HUDEP-2 (cell line): Measurements from ENCODE around the gene CNIH3.
"Not testable (repeated sequence)": the region's sequence is repeated elsewhere in the genome, so short reads cannot be mapped to it uniquely, and the experiment has no call there.

Experiments
- DNase-seq, 76 experiments: peaks; one replicate each; lab custom pipeline; 2025; ENCODE audit not compliant: unreplicated experiment in 76 of 76; lab: John Stamatoyannopoulos, UW

Gene CNIH3

DNA sequence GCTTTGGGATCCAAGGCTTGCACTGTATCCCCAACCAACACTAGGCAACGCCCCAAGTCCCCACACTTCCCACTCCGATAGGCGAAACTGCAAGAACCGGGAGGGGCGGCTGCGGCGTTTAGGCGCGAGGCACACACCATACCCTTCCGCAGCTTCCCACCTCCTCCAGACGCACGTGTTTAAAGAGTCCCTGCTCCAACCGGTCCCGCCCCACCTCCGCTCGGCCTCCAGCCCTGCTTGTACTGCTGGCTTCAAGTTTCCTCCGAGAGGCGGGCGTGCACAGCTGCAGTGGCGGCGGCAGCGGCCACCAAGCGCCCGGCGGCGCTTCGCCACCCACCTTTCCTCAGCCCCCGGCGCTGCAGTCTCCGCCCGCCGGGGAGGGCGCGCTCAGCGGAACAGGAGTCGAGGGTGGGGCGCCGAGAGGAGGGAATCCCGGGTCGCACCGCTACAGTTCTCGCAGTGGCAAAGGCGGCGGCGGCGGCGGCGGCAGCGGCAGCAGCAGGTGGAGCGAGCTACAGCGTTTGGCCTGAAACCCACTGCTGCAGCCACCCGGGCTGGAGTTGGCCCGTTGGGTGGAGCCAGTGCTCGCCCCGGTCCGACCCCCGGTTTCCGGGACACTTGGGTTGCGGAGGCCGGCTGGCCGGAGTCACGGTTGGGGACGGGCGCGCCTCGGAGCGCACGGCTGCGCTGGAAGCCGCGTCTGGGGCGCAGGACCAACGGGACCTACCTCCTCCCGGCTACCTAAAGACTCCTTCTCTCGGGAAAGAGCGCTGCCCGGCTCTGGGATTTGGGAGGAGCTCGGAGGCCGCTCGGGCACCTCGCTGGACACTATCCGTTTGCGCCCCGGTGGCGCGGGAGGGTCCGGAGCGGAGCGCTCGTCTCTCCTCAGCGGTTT lies at the start of gene CNIH3:
TSS of gene CNIH3 (plus strand) at position 457 of the 895 bp plus-strand sequence. CDS start 858 bp downstream, outside the sequence.
- no peak for DNase-seq

DNA sequence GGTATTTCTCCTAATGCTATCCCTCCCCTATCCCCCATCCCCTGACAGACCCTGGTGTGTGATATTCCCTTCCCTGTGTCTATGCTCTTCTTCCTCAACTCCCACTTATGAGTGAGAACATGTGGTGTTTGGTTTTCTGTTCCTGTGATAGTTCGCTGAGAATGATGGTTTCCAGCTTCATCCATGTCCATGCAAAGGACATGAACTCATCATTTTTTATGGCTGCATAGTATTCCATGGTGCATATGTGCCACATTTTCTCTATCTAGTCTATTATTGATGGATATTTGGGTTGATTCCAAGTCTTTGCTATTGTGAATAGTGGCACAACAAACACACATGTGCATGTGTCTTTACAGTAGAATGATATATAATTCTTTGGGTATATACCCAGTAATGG lies 49.6 kb upstream of the CNIH3 start:
- not testable (repeated sequence) for DNase-seq

DNA sequence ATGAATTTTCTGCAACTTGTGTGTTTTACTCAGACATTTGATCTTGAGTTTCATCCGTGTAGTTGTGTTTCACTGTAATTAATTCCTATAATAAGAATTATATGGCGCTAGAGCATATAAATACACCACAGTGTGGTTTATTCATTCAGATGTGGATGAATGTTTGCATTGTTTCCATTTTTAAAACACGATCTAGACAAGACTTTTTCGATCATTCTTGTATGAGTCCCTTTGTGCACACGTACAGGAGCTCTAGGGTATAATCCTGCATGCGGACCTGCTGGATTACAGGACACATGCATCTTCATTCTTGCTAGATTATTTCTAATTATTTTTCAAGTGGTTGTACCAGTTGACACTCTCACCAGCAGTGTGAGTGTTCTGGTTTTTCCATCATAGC lies 46.8 kb upstream of the CNIH3 start:
- DNase-seq, result no peak

DNA sequence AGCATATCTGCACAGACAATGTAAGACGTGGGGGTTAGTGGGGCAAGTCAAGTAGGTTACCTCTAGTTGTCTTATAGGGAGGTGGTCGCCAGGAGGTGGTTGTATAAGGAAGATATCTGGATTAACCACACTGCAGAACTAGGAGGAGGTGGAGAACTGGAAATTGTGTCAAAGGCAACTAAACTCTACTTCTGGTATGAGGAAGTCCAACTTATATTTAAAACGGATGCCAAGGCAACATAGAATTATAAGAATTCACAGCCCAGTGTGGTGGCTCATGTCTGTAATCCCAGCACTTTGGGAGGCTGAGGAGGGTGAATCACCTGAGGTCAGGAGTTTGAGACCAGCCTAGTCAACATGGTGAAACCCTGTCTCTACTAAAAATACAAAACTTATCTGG lies 44.1 kb upstream of the CNIH3 start:
- not testable (repeated sequence) for DNase-seq

DNA sequence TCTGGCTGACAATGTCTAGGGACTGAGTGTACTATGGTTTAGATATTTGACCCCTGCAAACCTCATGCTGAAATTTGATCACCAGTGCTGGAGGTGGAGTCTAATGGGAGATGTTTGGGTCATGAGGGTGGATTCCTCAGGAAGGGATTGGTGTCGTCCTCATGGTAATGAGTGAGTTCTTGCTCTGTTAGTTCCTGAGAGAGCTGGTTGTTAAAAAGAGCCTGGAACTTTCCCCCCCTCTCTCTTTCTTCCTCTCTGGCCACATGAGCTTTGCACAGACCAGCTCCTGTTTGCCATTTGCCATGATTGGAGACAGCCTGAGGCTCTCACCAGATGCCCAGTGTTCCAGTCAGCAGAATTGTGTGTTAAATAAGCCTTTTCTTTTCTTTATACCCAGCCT lies 36.6 kb upstream of the CNIH3 start:
- no peak for DNase-seq

DNA sequence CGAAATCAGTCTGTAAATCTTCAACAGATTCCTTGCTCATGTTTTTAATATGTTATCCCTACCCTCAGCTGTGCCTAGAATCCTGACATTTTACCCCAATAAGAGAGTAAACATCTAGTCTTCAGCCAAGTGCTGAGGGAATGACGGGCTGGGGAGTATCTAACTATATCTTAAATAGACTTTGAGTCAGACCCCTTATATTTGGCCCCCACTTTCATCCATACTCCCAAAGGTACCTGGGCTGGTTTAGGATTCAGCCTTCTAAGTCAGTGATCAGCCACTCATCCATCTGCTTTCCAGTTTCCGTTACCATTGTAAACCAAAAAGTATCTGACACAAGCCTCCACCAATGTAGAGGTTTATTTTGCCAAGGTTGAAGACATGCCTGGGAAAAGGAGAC lies 36.1 kb upstream of the CNIH3 start:
- DNase-seq, result no peak

DNA sequence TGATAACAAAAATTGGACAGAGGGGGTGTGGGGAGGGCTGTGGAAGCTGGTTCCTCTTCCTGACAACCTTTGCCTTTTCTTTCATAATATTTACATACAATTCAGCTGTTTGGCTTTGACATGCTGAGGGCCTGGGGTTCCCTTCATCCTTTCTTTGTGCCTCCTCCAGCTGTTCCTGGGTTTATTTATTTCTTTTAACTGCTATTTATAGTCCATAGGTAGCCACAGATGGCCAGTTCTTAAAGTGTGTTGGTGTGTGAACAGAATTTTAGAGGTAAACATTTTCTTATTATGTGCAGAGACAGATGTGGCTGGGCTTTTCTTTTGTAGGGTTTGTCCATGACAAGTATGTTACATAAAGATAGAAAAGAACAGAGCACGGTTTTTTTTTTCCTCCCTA lies 34.1 kb upstream of the CNIH3 start:
- no peak for DNase-seq

DNA sequence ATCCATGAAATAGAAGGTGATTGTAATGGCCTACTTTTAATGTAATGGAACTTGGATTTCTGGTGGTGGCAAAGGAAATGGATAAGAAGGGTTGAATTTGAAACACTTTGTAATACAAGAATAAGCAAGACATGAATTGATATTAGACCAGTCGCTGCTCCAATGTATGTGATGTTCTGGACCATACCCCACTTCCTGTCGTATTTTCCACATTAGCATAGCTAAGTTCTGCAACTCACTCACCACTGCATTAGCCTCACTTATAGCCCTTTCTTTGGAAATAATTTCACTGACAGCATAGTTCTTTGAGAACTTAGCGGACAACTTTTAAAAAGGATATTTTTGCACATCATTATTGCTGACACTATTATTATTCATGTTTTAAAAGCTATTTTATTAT lies 32.3 kb upstream of the CNIH3 start:
- no peak for DNase-seq

DNA sequence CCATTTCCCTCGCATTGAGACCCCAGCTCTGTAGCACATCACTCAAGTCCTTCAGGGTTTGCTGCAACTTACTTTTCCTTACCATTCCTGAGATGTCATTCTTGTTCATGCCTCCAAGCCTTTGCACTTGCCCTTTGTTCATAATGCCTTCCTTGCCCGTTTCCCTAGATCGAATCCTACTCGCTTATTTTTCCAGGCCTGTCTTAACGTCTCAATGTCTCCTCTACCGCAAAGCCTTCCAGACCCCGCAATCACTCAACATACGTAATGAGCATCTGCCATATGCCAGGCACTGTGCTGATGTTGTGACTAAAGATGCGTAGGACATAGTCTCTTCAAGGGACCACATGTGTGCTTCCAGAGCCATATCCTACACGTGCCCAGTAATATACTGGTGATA lies 31.1 kb upstream of the CNIH3 start:
- DNase-seq, result no peak

DNA sequence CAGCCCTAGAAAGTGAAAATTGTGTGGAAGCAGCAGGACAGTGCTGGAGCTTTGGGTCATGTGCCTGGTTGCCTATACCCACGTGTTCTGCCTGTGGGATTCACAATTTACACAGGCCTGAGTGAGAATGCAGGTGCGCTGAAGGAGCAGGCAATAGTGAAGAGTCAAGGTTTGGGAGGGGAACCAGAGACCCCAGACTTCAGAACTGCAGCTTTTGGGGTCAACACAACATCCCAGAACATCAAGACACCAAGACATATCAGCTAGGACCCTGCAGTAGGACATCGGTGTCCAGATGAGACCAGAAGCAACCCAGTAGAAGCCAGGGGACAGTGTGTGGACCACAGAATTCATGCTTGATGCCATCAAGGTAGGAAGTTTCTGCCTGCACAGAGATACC lies 29.1 kb upstream of the CNIH3 start:
- DNase-seq, result no peak

DNA sequence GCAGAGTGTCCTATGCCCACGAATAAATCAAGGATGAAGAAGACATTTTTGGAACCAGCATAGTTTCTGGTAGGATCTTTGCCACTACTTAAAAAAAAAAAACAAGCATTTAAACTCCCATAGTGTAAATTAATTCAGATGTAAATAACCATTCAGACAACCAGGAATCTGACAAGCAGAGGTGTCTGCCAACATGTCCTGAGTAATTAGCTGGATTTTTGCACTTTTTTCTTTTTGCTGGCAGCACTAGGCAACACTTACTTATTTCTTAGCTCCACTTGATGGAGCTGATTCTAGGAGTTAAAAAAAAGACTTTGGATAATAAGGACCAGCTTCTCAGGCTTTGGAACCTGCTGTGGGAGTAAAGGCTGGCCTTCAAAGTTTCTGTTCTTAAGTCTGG lies 27.6 kb upstream of the CNIH3 start:
- no peak for DNase-seq

DNA sequence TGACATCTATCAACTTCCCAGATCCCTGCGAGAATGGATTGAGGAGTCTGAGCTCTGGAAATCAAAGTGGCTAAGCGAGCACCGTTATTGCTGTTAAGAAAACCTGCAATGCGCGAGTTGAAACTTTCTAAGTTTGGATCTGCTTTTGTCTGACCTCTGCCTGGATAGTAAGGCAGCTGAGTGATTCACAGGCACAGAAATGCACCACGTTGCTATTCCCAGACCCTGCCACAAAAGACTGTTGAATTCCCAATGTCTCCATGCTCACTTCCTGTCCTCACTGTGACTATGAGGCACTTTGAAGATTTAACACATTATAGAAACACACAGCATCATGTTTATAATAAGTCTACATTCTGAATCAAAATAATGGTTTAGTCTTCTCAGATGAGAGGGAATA lies 27.1 kb upstream of the CNIH3 start:
- no peak for DNase-seq

DNA sequence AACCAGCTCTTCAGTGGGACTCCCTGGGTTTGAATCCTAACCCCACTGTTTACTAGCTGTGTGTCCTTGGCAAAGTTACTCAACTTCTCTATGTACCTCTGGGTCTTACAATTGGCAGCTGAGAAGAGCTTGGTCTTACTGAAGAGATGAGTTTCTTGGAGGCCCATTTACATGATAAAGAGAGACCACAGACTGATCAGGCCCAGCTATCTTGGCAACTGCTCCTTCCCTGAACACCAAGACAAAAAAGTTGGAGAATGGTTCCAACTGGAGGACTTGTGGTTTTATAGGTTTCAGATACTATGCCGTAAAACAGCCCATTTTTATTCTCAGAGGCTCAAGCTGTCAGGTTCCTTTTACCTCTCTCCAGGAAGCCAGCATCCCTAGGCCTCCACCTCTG lies 24.8 kb upstream of the CNIH3 start:
- no peak for DNase-seq

DNA sequence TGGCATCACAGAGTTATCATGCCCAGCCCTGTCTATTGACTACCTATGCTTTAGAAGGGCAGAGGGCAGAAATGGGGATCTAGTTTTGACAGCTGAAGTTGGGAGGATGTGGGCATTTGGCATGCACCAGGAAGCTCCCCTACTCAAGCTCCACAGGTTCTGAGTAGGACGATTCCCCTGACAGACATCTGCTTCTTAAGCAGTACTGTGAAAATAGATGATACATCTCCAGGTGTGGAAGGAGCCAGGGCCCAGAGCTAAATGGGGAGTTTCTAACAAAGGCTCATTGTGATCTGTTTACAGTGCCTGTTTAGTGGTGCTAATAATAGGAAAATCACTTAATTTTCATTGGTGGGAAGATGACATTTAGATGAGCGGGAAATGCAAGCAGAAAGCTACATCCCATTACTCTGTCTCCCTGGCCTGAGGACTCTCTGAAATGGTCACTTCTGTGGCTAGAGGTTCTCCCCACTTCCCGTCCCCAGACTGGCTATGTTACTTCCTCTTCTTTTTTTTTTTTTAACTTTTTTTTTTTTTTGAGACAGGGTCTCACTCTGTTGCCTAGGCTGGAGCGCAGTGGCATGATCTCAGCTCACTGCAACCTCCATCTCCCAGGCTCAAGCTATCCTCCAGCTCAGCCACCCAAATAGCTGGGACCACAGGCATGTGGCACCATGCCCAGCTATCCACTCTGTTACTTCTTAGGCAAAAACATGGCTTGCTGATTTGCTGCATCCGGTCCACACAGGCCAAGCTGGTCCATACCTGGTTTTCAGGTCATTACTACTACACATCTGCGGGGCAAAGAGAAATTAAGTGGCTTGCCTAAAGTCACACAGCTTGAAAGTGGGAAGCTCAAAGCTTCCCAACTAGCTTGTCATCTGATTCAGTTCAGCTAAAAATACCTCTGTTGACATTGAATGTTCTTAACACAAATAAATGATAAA lies 23.2 kb upstream of the CNIH3 start:
- no peak for DNase-seq

DNA sequence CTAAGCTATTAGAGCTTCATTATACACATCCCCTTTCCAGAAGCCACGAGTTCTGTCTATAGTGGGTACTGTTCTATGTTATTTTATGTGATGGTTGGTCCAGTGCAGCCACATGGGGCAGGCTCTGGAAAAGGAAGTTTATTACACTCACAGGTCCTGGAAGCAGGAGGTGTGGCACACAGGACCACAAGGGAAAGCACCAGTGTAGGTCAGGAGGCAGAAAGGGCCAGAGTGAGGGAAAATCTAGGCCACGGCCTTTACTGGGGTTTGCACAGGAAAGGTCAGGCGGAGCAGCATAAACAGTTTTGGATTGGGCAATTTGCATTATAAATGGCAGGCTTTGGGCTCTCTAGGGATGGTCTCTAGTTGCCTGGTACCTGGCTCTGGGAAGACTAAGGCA lies 21.8 kb upstream of the CNIH3 start:
- DNase-seq, result no peak

DNA sequence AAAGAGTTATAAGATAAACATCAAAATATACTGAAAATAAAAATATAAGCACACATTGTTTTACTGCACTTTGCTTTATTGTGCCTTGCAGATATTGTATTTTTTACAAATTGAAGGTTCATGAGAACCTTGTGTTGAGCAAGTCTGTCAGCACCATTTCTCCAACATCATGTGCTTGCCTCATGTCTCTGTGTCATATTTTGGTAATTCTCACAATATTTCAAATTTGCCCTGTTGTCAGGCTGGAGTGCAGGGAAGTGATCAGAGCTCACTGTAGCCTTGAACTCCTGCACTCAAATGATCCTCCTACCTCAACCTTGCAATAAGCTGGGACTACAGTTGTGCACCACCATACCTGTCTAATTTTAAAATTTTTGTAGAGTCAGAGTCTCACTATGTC lies 21.3 kb upstream of the CNIH3 start:
- no peak for DNase-seq

DNA sequence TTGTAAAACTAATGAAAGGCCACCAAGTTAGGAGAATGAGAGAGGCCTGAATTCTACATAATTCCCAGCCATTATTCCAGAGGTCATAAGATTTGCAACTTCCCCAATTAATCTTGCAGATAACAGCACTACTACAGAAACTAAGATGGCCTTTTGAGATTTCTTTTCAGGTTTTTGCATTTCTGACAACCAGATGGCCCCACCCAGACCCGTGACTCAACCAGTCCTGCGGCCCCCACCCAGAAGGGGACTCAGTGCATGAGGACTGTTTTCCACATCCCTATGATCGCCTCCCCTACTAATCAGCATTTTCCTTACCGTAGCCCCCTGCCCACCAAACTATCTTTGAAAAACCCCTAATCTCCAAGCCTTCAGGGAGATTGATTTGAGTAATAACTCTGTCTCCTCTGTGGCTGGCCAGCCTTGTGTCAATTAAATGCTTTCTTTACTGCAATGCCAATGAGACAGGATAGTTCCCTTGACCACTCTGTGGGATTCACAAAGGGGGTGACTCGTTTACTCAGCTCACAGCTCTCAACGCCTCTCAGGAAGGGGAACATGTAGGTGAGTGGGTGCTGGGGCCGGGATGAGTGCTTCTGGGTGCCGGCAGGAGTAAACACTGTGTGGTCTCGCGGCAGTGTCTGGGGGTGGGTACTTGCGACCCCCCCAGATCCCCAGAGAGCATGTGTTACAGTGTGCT lies 10.5 kb upstream of the CNIH3 start:
- no peak for DNase-seq

DNA sequence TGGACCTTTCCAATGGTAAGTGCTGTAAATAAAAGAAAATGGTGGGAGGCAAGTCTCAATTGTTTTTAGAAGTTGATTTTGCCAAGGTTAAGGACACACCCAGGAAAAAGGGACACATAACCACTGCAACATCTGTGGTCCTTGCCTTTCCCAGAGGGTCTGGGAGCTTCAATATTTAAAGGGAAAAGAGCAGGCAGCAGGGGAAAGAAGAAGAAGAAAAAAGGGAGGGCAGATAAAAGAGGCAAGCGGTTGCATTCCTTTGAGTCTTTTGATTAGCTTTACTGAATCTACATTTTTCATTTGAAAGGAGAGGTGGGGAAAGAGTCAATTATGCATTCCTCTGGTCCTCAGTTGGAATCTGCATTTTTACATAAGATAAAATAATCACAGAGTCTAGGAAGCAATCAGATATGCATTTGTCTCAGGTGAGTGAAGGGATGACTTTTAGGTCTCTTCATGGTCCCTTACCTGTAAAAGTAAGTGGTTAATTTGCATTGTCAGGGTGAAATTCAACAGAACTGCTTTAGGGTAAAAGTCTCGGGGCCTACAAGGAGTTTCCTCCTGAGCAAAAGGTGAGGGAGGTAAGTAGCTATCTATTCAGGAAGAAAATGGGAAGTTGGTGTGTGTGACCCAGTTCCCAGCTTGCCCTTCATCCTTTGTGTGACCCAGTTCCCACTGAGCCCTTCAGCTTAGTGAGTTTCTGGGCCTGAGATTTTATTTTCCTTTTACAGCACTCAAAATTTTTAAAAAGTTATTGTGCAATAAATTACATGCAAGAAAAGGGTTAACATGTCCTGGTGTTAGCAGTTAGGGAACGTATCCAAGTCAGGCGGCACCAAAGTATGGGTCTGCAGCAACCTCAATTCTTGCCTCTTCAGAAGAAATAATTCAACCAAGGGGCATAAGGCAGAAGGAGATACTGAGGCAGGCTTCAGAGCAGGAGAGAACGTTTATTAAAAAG lies 8.6 kb upstream of the CNIH3 start:
- no peak for DNase-seq

DNA sequence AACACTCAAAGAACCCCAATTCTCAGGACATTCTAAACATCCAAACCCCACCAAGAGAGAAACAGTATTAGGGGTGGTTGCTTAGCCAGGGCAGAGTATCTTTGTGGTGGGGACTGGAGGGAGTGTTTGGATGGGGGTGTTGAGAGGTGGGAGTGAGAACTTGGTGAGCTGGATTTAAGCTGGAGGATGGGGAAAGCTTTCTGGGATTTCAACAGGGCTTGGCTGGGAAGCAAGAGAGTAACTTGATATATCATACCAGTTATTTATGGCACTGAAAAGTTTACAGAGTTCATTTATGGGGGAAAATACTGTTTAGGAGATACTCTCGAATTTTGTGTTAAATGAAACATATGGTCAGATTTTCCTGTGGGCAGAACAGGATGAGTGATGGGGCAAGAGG lies 6.8 kb upstream of the CNIH3 start:
- no peak for DNase-seq

DNA sequence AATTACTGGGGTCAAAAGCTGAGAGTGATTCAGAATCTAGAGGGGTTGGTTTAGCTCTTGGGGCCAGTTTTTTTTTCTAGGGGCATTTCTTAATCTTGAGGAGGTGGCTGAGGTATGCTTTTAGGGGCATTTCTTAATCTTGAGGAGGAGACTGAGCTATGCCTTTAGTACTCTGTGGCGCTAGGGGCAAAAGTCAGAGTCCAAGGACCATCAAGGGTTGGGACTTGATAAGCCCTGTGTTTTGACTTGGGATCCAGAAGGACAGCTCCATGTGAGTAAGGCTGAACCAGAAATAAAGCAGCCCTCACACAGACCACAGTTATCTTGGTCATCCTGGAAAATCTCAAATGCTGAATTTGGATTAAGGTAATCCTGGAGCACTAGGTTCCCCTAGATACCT lies 3.9 kb upstream of the CNIH3 start:
- DNase-seq, result no peak
